HG02759 (cell line): Measurements from ENCODE around the gene HYCC1.
"Not testable (repeated sequence)": the region's sequence is repeated elsewhere in the genome, so short reads cannot be mapped to it uniquely, and the experiment has no call there.

Experiments used
- ATAC-seq: cut with Tn5 transposase; IDR thresholded peaks from one replicate; pipeline ENCODE4 v1.9.1; 2021; ENCODE audit warnings: mild to moderate bottlenecking, moderate library complexity; ENCODE audit not compliant: unreplicated experiment

HYCC1 gene

DNA sequence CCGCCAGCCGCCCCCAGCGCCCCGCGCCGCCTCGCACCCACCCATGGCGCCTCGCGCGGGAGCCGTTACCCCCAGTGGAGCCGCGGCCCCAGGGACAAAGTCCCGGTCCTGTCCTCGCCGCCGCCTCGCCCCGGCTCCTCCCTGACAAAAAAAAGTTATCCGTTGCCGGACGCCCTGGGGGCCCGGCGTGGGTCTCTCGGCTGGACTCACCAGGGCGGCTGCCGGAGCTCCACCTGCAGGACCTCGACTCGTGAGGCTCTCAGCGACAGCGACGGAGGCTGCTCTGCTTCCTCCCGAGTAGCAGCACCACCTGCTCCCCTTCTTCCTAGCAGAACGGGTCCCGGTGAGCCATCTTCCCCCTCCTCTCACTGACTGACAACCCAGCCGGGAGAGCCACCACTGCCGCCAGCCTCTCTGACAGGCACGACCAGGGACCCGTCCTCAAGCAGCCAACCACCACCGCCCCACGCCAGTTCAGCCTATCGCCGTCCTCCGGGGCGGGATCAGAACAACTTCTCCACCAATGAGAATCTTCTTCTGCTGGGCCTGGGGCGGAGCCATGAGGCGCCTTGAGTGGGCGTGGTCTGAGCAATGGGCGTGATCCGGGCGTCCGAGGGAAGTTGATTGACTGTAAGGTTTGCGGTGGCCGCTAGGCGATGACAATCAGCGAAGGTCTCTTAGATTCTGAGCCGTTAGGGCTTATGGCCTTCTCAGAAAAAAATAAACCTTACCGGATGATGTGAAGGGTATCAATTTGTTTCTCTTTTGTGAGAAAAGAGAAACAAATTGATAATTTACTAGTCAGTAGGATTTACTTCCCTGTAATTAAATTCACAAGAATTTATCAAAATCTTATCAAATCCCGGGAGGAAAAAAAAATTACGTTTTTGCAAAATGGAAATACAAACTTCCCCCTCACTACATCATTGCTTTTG lies at the start of gene HYCC1:
Gene HYCC1 (minus strand): TSS at position 416 of the 935 bp plus-strand sequence. CDS start 23,019 bp downstream, outside the sequence.
- peak; percentile 93 for ATAC-seq

DNA sequence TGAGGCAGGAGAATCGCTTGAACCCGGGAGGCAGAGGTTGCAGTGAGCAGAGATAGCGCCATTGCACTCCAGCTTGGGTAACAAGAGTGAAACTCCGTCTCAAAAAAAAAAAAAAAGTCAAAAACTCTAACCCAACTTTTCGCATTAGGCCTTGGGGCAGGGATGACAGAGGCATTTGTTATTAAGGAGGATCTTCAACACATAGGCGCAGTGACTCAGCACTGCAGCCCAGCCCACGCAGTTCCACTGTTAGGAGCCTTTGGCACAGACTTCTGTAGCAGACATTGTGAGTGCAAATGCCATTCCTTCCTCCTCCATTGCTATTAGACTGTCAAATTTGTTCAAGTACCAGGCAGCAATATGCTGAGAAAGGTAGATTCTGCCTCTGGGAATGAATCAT lies 48.5 kb upstream of the HYCC1 start:
- ATAC-seq = no peak

DNA sequence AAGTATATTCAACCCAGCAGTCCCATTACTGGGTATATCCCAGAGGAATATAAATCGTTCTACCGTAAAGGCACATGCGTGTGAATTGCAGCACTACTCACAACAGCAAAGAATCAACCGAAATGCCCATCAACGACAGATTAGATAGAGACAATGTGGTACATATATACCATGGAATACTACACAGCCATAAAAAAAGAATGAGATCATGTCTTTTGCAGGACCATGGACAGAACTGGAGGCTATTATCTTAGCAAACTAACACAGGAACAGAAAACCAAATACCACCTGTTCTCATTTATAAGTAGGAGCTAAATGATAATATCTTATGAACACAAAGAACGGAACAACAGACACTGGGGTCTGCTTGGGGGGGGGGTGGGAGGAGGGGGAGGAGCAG lies 47.4 kb upstream of the HYCC1 start:
- ATAC-seq = no peak

DNA sequence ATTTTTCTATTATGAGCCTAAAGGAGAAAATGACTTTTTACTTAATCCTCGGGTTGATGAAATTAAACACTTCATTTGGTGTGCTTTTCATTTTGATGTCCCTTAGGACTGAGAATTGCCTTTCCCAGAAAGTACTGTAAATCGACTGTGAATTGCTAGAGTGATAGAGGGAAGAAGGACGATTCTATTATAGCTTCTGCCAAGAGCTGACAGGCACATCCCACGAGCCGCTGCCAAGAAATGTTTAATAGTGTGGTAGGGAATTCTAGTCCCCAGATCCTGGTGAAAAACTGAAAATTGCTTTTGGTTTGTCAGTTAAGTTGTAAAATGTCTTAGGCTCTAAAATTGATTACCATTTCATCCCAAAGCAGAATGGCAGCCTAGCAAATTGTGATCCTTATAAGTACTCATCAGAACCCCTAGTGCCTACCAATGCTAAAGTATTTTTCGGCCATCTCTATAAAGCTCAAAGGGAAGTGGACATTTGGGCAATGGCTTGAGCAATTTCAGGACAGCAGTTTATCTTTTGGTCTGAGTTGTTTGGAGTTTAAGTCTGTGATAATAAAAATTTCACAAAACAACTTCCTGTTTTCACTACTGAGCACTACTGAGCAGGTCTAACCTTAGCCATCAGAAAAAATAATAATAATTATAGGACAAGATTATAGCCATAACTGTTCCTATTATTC lies 44.6 kb upstream of the HYCC1 start:
- ATAC-seq = no peak

DNA sequence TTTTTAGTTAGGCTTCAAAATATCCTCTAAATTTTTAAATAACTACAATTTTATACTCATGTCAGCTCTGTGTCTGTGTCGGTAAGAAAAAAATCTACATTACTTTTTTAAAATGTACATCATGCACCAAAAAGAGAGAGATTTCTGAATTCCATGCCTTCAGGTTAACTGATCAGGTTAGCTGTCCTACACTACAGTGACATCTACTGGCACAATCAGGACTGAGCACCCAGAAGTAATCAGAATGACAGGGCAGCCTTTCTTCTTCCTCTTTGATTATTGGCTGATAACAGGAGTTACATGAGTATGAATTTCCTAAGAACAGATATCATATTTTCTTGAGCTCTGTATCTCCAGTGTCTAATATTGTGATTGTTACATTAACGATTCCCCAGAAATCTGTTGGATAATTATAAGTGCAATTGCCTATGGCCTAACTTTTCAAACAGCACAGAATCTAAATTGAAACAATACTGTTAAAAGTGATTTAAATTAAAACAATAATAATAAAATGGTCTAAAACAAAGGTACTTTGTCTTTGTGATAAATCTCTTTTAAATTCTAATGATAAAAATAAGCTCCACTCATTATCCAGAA lies 41.8 kb upstream of the HYCC1 start:
- peak; percentile 61 for ATAC-seq

DNA sequence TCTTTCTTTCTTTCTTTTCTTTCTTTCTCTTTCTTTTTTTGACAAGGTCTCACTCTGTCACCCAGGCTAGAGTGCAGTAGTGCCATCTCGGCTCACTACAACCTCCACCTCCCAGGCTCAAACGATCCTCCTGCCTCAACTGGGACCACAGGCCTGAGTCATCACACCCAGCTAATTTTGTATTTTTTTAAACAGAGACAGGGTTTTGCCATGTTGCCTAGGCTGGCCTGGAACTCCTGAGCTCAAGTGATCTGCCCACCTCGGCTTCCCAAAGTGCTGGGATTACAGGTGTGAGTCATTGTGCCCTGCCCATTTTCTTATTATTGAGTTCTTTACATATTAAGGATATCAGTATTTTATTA lies 37.2 kb upstream of the HYCC1 start:
- ATAC-seq = not testable (repeated sequence)

DNA sequence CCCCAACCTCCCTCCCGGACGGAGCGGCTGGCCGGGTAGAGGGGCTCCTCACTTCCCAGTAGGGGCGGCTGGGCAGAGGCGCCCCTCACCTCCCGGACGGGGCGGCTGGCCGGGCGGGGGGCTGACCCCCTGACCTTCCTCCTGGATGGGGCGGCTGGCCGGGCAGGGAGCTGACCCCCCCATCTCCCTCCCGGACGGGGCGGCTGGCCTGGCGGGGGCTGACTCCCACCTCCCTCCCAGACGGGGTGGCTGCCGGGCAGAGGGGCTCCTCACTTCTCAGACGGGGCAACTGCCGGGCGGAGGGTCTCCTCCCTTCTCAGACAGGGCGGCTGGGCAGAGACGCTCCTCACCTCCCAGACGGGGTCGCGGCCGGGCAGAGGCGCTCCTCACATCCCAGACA lies 32.4 kb upstream of the HYCC1 start:
- ATAC-seq = not testable (repeated sequence)

DNA sequence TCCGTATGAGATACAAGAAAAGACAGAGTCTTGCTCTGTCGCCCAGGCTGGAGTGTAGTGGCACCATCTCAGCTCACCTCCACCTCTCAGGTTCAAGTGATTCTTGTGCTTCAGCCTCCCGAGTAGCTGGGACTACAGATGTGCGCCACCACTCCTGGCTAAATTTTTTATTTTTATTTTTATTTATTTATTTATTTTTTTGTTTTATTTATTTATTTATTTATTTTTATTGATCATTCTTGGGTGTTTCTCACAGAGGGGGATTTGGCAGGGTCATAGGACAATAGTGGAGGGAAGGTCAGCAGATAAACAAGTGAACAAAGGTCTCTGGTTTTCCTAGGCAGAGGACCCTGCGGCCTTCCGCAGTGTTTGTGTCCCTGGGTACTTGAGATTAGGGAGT lies 31.2 kb upstream of the HYCC1 start:
- not testable (repeated sequence) for ATAC-seq

DNA sequence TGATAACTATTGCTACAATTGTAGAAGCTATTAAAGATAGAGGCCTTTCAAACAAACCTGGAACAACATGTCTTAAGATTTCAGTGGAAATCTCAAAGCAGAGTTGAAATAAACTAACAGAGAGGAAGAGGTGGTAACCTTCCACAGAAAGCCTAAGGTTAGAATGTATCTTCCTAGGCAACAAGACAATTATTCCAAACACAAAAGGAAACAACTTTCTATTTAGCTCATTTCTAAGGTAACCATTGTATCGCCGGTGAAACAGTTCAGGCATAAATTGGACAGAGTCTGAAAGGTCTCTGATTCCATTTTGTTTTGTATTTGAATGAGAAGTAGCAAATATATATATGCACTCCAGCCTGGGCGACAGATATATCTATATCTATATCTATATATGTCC lies 30.7 kb upstream of the HYCC1 start:
- no peak for ATAC-seq

DNA sequence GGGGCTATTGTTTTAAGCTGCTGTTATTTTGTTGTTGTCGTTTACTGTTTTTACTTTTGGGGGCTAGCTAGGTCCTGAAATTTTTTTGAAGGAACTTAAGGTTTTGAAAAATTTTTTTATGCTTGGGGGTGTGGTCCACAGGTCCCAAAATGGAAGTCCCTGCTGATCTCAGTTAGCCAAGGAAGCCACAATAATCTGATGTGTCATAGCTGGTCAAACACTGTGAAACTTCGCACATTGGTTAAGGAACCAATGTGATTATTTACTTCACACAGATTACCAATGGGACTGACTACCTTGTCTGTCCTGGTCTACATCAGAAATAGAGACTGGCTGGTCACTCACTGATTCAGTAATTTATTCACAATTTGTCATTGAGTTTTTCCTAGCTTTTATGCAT lies 29.5 kb upstream of the HYCC1 start:
- no peak for ATAC-seq

DNA sequence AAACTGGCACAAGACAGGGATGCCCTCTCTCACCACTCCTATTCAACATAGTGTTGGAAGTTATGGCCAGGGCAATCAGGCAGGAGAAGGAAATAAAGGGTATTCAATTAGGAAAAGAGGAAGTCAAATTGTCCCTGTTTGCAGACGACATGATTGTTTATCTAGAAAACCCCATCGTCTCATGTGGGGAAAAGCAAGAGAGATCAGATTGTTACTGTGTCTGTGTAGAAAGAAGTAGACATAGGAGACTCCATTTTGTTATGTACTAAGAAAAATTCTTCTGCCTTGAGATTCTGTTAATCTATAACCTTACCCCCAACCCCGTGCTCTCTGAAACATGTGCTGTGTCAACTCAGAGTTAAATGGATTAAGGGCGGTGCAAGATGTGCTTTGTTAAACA lies 25.7 kb upstream of the HYCC1 start:
- not testable (repeated sequence) for ATAC-seq

DNA sequence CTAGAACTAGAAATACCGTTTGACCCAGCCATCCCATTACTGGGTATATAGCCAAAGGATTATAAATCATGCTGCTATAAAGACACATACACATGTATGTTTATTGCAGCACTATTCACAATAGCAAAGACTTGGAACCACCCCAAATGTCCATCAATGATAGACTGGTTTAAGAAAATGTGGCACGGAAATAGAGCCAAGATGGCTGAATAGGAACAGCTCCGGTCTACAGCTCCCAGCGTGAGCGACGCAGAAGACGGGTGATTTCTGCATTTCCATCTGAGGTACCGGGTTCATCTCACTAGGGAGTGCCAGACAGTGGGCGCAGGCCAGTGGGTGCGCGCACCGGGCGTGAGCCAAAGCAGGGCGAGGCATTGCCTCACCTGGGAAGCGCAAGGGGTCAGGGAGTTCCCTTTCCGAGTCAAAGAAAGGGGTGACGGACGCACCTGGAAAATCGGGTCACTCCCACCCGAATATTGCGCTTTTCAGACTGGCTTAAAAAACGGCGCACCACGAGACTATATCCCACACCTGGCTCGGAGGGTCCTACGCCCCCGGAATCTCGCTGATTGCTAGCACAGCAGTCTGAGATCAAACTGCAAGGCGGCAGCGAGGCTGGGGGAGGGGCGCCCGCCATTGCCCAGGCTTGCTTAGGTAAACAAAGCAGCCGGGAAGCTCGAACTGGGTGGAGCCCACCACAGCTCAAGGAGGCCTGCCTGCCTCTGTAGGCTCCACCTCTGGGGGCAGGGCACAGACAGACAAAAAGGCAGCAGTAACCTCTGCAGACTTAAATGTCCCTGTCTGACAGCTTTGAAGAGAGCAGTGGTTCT lies 21.8 kb upstream of the HYCC1 start:
- ATAC-seq = not testable (repeated sequence)

DNA sequence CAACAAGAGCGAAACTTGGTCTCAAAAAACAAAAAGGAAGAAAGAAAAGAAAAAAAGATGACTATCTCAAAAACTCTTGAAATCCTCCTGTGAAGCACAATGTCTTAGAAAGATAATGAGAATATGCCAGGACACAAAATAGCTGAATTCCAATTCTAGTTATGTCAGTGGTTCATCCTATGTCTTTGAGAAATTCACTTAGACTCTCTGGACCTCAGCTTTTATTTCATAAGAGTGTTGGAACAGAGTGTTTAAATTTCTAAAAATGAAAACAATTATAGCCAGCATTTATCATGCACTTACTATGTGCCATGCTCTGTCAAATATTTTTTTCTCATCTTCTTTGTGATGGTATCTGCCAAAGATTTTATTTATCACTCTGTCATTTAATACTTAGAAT lies 13.3 kb upstream of the HYCC1 start:
- ATAC-seq = no peak

DNA sequence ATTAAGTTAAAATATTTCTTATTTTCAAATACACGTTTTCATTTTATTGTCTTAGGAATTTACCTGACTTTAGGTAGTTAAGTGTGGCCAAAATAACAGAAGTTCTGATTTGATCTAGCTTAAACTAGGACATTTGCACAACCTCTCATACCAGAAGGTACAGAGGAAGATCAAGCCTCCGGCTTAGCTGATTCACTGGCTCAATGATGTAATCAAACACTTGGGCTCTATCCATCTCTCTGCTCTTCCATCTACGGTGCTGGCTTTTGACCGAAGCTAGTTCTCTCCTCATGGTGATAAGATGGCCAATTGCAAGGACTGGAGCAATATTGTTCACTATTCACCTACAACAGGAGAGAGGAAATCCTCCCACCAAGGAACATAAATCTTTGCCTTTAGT lies 12.2 kb upstream of the HYCC1 start:
- ATAC-seq = no peak

DNA sequence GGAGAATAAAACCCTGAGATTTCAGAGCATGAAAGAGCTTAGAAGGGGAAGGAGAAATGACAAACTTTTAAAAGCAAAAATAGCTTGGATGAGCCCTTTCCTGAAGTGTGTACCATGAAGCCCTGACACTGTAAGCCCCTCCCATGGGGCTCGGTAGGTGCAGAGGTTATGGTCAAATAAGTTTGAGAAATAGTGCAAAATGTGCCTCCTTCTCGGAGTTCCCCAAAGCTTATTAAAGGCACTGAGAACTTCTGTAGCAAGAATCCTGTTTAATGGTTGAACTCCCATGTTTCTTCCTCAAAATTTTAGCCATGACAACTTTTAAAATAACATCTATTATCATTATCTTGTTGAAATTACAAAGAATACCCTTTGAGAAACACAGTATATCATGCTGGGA lies 10.5 kb upstream of the HYCC1 start:
- ATAC-seq = no peak

DNA sequence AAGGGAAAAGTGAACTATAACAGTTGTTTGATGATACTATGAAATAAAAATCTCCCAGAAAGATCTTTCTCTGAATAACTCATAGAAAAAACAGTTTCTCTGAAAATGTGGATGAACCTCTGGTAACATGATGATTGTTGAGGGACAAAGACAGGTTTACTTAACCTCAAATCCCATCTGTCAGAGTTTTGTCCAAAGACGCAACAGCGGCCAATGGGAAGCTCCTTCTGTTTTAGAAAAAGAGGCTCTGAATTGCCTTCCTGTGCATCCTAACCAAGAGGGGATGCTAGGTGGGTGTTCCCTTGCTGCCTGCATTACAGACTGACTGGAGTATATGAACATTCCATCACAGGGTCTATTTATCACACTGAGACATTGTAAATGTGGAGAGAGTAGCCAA lies 8.9 kb upstream of the HYCC1 start:
- ATAC-seq = no peak

DNA sequence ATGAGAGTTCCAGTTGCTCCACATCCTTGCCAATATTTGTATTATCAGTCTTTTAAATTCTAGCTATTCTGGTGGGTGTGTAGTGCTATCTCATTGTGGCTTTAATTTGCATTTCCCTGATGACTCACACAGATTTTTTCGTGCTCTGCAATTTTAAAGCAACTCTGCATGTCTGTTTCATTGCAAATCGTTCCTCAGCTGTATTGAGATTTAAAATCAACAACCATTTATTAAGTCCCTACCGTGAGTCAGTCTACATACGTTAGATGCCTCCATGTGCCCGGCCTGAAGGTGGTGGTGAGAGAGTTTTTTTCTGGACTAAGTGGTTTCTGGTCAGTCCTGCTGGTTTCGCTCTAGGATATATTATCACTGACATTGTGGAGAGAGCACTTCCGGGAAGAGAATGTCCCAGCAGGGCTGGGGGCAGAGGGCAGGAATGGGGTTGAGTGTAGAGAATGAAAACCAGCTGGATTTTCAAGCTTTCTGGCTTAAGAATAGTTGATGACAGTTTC lies 8.4 kb upstream of the HYCC1 start:
- ATAC-seq = no peak

DNA sequence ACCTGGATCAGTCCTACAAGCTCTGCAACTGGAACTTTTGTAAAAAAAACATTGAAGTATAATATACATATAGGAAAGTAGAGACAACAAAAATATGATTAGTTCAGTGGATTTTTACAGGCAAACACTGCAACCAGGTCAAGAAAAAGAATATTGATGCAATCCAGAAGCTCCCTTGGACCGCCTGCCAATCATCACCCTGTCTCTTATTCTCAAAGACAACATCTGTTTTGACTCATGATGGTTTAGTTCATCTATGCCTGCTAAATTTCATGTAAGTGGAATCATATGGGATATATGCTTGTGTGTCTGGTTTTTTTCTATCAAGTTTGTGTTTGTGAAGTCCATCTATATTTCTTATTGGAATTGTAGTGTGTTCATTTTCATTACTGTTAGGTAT lies 7.7 kb upstream of the HYCC1 start:
- no peak for ATAC-seq

DNA sequence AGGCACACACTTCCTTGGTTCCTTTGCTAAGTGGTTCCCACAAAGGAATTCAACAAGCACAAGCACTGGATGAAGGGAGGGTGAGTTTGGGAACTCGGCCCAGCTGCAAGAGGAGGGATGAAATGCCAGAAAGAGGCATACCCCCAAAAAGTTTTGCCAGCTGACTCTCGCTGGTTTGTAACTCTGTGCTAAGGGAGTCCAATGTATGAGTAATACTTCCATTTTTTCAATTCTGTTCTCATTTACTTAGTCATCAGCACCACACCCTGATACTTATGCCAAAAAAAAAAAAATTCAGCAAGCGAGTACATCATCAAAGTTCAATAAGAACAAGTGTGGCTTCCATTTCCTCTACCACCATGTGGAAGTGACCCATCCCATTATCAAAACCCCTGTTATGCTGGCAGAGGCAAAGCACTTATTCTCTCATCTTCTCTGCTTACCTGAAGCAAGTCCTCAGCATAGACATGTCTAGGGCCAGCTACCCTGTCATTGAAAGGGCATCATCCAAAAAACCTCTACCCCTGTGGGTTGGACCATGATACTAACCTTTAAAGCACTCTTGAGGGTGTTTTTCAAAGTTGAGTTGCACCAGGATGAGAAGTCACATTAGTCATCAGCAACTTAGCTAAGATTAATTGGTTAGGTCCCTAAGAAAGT lies 6.9 kb upstream of the HYCC1 start:
- ATAC-seq = no peak

DNA sequence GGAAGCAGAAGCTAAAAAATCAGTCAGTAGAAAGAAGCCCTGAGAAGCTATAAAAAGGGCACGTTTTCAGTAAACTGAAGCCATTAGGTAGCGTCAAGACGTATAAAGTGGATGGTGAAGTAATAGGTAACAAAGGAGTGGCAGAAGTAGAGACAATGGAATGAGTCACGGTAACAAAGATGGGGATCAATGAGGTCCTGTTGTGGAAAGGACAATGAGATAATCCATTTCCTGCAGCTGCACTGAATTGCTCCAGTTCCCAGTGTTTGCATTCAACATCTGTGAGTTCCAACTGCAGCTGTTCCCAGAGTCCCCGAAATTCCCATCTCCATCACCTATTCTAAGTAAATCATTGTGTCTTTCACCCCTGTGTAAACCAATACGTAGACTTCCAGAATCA lies 4.8 kb upstream of the HYCC1 start:
- no peak for ATAC-seq
